Activated naive CD4-positive, alpha-beta T cell treated with anti-CD3 and anti-CD28 coated beads, Interleukin-2, amount 50 U/mL, for 16 hours (primary cell): ENCODE results near the gene PTCH1.

ENCODE experiments used
- DNase-seq: peaks from one replicate; pipeline ENCODE4 v3.0.0-alpha.2; 2020

PTCH1 gene

DNA sequence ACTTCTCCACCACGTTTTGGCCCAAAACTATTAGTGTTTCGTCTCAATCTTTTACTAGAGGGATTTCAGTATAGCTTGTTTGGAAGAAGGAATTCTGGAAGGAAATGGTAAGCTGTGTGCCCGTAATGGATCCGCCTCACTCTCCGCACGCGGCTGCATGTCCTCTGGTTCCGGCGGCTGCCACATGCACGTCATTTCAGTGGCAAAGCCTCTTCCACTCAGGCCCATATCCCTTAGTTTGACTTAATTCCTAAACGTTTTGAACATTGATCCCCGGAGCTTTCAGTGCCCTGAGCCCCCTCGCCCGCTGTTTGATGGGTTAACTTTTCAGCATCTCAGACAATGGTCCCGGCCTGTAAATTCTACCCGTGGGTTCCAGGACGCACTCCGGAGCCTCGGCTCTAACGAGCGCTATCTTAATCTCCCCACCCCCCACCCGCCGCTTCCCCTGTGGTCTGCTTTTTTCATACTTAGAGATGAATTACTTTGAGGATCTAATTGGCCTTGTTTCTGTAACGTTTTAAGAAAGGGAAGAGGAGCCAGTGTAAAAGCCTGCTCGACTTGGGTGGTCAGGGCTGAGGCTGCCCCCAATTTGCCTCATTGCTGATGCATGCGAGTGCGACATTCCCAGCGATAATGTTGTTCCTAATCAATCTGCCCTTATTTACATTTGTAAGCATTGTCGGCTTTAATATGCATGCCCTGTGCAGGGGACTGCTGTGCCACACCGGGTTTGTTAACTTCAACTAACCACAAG is 4.6 kb downstream of the PTCH1 start:
- no peak for DNase-seq

DNA sequence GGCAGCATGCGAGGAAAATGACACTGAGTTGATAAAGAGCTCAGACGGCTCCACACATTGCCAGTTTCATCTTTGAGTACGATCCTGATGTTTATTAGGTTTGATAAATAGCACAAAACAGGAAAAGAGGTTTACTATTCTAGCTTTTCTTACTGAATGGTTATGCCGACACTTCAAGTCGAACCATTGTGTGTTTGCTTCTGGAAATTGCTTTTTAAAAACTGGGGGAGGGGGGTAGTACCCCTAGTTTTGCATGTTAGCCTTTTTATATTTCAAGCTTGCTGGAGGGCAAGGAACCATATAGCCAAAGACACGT is 5.2 kb downstream of the PTCH1 start:
- DNase-seq: no peak

GRCh38 chr9:95510709-95511615 is 5.8 kb downstream of the PTCH1 start:
- DNase-seq: peak; percentile 88

DNA sequence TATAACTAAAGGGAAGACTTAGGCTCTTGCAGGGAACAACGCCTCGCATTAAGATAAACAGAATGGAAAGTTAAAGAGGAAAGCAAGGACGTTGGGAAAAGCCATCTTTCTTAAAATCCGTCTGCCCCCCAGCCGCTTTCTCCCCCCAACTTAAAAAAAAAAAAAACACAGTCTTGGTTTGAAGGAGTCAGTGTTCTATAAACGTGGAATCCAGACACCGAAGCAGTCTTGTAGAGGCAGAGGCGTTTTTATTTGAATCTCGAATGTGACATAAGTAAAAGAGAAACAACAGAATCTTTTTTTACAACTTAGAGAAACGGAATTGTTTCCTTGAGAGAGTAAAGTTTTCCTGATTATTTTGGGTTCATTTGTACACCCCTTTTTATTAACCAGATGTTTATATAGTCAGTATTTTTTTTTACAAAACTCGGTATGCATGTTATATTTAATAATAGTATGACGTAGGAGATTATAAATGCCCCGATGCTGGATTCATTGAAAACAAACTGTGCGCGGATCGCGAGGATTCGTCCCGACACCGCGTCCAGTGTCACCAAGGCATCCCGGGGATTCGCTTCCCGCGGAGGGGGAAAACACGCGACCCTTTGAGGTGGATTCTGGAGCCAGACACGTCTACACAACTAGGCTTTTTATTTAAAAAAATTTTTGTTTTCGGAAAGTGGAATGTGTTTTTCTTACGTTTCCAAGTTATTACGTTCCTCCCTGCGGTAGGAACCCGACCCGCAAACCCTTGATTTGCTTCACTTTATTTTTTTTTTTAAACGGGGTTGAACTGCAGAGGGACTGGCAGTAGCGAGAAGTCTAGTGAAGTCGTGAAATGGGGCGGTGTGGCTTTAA is 6.7 kb downstream of the PTCH1 start:
- DNase-seq: no peak

DNA sequence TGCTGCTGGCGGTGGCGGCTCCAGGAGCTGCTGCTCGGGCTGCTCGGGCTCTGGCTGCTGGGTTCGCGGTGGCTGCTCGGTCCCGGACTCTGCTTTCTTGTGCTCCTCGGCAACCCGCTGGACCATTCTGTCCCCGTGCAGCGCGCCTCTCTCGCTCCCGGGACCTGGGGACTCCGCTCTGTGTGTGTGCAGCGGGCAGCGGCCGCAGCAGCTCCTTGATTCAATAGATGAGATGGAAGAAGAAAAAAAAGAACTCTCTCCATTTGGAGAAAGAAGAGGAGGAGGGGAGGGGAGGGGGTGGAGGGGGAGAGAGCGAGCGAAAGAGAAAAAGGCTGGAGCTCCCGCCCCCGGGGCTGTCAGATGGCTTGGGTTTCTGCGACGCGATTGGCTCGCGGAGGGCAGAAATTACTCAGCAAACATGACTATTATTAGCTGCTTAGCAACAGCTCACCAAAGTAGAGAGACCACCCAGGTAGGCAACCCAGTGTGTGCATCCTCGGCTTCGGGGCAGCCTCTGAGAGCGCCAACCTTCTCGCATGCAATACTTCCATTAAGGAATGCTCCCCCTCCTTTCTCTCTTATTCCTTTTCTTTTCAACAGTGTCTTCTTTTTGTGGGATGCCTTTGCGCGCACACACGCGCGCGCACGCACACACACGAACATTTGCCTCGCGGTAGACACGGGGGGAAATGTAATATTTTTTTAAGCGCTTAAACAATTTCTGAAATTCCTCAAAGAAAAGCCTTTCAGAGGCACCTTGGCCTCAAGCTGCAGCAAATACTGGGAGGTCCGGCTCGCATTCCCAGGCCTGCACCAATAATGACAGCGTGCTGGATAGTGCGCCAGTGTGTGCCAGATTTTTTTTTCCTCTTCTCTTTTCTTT is 7.6 kb downstream of the PTCH1 start:
- peak; percentile 65 for DNase-seq

- peak; percentile 19 for DNase-seq
Measured at GRCh38 chr9:95508242-95508967, 8.4 kb downstream of the PTCH1 start.

DNA sequence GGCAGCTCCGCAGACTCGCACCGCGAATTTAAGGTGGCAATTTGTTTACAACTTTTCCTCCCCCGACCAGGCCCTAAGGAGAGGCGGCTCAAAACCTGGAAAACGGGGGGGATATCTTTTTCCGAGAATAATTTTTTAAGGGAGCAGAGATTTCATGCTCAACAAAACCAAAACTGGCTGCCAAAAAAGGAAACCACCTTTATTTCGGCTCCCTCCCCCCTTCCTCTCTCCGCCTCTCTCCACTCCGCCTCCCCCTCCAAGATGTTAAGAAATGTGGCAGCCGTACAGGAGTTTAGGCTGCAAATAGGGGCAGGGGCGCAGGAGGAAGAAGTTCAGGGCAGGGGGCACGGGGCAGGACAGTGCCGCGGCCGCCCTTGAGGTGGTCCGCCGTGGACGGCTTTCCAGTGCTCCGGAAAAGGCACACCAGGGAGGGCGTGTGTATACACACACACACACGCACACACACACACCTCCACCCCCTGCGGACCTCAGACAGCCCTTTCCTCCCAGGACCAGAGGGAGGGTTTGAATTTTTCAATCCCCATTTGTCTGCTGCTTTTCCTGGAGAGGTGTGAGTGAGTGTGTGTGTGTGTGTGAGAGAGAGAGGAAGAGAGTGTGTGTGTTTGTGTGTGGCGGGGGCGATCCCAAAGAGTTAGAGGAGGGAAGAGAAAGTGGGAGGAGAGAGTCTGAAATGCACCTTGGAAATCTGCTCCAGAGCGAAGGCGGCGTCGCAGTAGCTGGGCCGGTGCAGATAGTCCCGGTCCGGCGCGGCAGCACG is 9.1 kb downstream of the PTCH1 start:
- peak; percentile 46 for DNase-seq

DNA sequence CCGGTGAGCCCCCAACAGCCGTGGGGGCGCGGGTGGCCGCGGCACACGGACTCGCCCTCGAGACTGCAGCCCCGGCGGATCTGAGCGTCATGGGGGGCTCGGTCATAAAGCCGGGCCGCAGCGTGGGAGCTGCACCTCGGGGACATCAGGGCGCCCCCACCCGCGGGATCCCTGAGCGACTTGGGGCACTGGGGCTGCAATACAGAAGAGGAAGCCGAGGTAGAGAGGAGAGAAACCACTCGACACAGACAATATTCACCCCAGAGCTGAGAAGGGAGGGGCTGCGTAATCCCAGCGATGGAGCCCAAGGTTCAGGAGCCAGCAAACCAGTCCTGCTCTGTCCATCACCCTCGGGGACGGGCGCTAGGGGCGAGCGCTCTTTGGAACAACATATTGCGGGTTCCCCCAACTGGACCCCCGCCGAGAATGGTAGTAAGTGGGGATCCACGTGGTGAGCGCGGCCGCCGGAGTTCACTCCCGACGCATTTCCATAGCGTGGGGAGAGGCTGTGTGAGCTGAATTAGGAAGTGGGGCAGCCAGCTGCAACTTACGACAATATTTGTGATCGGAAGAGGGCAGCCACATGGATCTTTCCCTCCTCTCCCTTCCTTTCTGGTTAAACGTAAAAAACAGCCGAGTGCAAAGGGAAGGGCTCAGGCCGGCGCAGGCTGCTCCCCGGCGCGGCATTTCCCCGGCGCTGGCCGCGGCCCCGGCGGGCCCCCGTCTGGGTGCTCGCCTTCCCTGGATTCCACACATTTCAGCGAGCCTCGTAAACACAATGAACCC is 9.9 kb downstream of the PTCH1 start:
- peak; percentile 41 for DNase-seq

- no peak for DNase-seq
Measured at GRCh38 chr9:95506428-95506677, 10.4 kb downstream of the PTCH1 start.

DNA sequence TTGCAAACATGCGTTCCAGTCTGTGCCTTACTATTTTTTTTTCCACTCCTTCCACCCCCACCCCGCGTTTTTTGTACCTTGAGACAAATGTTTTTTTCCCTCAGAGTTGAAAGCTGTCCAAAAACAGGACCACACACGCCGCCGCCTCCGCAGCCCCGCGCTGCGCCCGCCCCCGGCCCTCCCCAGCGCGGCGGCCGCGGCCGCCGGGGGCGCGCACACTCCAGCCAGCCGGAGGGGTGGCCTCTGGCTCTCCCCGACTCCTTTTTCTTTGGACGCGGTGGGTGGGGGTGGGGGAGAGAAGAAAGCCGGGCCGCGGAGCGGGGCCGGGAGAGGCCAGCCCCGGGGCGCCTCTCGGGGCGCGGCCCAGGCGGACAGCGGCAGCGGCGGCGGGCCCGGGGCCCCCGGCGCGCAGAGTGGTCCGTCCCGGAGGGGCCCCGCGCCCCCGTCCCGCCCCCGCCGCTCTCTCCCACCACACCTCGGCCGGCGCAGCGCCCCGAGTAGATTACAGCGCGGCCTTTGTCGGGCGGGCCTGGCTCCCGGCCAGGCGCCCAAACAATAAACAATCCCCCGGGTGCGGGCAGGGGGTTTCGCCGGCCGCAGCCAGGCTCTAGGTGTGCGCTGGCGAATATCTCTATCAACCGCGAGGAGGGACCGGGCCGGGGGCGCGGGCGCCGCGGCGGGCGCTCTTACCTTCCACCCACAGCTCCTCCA is 10.9 kb downstream of the PTCH1 start:
- DNase-seq: peak; percentile 37

GRCh38 chr9:95505072-95505716 is 11.6 kb downstream of the PTCH1 start:
- DNase-seq: no peak

DNA sequence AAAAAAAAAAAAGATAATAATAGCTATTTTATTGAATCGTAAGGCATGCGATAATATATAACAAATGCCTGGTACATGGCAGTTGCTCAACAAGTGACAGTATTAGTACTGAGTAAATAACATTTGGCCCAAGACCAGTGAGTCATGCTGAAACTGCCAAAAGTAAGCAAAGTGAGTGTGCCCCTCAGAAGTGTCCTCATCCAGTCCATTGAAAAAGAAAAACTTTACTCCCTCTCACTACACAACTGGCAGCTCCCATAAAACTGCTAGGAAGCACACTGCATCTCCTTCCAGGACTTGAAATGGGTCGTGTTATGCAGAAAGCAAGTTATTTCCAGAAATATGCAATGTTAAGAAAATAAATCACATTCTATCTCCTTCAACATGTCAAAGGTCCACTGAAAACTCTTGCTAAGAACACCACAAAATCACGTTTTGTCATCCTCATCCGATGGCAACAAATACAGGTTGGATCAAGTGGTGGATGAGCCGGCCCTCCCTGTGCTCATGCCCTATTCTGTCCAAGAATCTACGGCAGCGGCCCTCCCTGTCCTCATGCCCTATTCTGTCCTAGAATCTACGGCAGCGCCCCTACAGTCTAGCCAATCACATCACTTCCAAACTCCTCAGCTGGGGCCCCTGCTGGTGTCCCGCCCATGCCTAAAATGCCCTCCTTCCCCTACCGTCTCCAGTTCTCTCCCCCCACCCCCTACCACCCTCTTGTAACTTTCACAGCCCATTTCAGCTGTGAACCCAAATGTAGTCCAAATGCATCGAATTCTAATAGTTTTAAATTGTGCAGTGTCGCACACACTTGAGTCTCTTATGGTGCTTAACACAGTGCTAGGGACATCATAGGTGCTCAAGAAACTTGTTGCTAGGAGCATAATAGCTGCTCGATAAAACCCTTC is 12.5 kb downstream of the PTCH1 start:
- no peak for DNase-seq

DNA sequence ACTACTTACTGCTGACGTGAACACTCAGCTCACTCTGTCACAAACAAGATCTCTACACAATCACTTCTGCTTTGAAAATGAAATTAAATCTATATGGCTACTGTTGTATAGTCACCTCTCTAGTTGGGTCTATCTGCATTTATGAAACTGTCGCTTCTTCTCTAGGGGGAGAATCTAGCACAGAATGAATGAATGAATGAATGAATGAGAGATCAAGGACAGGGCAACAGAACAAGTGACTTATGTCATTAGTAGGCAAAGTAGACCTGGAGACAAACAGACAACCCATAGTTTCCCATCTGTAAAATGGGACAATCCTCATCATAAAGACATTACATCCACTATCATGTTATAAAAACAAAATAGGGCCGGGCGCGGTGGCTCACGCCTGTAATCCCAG is 13.4 kb downstream of the PTCH1 start:
- no peak for DNase-seq

GRCh38 chr9:95502248-95502647 is 14.5 kb downstream of the PTCH1 start:
- no peak for DNase-seq

GRCh38 chr9:95499847-95500246 is 16.9 kb downstream of the PTCH1 start:
- no peak for DNase-seq

GRCh38 chr9:95499046-95499676 is 17.6 kb downstream of the PTCH1 start:
- no peak for DNase-seq

DNA sequence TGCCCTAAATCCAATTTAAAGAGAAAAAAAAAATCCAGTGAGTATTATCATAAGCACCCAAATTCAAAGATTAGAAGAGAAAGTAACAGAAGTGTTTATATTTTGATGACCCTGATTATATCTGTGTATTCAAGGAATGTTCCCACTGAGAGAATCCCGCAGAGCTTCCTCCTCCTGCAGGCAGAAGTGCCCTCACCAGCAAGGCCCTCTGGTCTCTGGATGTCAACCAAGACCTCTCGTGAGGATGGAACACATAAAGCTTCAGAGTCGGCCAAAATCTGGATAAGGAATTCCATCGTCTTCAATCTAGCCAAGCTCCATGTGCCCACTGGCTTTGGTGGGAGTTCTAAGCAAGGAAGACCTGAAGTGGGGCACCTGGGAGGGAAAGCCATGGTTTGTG is 18.1 kb downstream of the PTCH1 start:
- DNase-seq: no peak
